ENCODE measurements around the gene ARAF.

The ARAF gene

DNA sequence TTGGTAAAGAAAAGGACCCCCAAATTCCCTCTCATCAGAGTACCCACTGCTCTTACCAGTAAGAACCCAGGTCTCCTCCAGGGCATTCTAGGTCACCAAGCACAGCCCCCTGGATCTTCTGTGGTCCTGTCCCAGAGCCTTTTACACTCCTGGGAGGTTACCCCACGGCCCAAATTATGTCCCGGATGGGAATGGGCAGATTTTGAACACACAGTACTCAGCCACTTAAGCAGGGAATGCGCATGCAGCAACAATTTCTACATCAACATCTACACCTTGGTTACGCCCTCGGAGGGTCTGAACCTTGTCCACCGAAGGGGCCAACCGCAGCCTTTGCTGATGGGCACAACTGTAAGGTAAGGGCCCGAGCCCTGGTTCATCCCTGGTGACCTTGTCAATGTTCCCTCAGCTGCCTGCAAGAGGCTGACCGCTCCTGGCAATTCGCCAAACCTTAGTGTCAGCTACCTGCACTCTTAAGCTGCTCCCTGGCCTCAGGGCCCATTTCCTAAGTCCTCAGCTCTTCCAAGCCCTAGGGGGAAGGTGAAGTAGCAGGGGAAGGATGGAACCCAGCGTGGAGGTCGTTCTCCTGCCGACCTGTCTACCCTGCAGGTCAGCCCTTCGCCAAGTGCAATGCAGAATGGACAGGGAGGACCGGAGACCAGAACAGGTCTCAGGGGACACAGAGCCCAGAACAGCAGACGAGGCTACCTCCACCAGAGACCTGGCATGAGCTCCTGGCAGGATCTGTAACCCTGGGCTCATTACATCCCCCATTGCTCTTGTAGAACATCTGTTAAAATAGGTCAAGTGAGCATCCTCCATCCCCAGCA lies 27.1 kb downstream of the ARAF start:
- no peak overlapping the region for H2AFZ ChIP-seq (ENCODE audit: low read depth)
- no peak overlapping the region for H3K4me2 ChIP-seq
- TF ChIP-seq CTCF (conservative IDR thresholded peaks at IDR 0.05; ENCODE audit: low read depth, low read length), result no peak
- no peaks in the 10 kb centered on the region for H4K20me1 ChIP-seq (ENCODE audit: insufficient read depth)
- H3K4me1 ChIP-seq (ENCODE audit: low read depth, poor library complexity, severe bottlenecking), result no peaks in the 10 kb centered on the region
- H3K27ac ChIP-seq, result no peak overlapping the region
- no peak overlapping the region for H3K4me3 ChIP-seq (IDR thresholded peaks at IDR 0.05; ENCODE audit: insufficient read depth, low read depth, low read length)
- H3K36me3 ChIP-seq (ENCODE audit: insufficient read depth), result no peaks in the 10 kb centered on the region
- H3K79me2 ChIP-seq (ENCODE audit: insufficient read depth, low read depth), result no peaks in the 10 kb centered on the region
- H3K9ac ChIP-seq, result no peak overlapping the region
- H3K27me3 ChIP-seq (ENCODE audit: insufficient read depth, low read depth), result no peaks in the 10 kb centered on the region

- Histone ChIP-seq H3K9ac (no peak overlapping the region), H3K27ac (no peak overlapping the region), H3K36me3 (ENCODE audit: insufficient read depth) (no peaks in the 10 kb centered on the region), H2AFZ (ENCODE audit: low read depth) (no peak overlapping the region), H3K4me1 (ENCODE audit: low read depth, poor library complexity, severe bottlenecking) (no peaks in the 10 kb centered on the region), H4K20me1 (ENCODE audit: insufficient read depth) (no peaks in the 10 kb centered on the region), H3K4me2 (no peak overlapping the region), H3K27me3 (ENCODE audit: insufficient read depth, low read depth) (no peaks in the 10 kb centered on the region), H3K4me3 (IDR thresholded peaks at IDR 0.05; ENCODE audit: insufficient read depth, low read depth, low read length) (no peak overlapping the region), H3K79me2 (ENCODE audit: insufficient read depth, low read depth) (no peaks in the 10 kb centered on the region)
- no peak for TF ChIP-seq CTCF (conservative IDR thresholded peaks at IDR 0.05; ENCODE audit: low read depth, low read length)
These were observed 30.0 kb downstream of the ARAF start for GRCh38 chrX:47590984-47591383.

DNA sequence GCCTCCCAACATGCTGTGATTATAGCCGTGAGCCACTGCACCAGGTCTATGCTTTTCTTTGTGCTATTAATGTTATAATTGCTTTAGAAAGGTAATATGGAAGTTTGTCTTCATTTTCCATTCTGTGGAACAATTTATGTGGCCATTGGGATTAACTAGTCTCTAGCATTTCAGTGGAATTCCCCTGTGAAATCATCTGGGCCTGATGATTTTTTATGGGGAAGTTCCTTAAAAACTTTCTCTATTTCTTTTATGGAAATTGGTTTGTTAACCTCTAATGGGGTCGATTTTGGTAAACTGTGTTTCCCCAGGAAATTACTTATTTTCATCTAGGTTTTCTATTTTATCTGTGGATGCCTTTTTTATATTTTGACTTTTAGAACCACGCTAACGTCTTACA lies 32.5 kb downstream of the ARAF start:
- no peaks in the 10 kb centered on the region for H3K79me2 ChIP-seq (ENCODE audit: insufficient read depth, low read depth)
- no peak overlapping the region for H3K27ac ChIP-seq
- H3K9ac ChIP-seq, result no peak overlapping the region
- no peaks in the 10 kb centered on the region for H3K27me3 ChIP-seq (ENCODE audit: insufficient read depth, low read depth)
- no peak overlapping the region for H2AFZ ChIP-seq (ENCODE audit: low read depth)
- no peak overlapping the region for H3K4me3 ChIP-seq (IDR thresholded peaks at IDR 0.05; ENCODE audit: insufficient read depth, low read depth, low read length)
- H3K4me2 ChIP-seq, result no peak overlapping the region
- H4K20me1 ChIP-seq (ENCODE audit: insufficient read depth), result no peaks in the 10 kb centered on the region
- H3K36me3 ChIP-seq (ENCODE audit: insufficient read depth), result no peaks in the 10 kb centered on the region
- no peaks in the 10 kb centered on the region for H3K4me1 ChIP-seq (ENCODE audit: low read depth, poor library complexity, severe bottlenecking)
- TF ChIP-seq CTCF (conservative IDR thresholded peaks at IDR 0.05; ENCODE audit: low read depth, low read length), result no peak

GRCh38 chrX:47595716-47596251 lies 34.8 kb downstream of the ARAF start:
- no peaks in the 10 kb centered on the region for H3K27me3 ChIP-seq (ENCODE audit: insufficient read depth, low read depth)
- H3K79me2 ChIP-seq (ENCODE audit: insufficient read depth, low read depth), result no peaks in the 10 kb centered on the region
- no peak overlapping the region for H3K9ac ChIP-seq
- no peak overlapping the region for H2AFZ ChIP-seq (ENCODE audit: low read depth)
- no peak for TF ChIP-seq CTCF (conservative IDR thresholded peaks at IDR 0.05; ENCODE audit: low read depth, low read length)
- no peaks in the 10 kb centered on the region for H3K36me3 ChIP-seq (ENCODE audit: insufficient read depth)
- no peak overlapping the region for H3K27ac ChIP-seq
- no peak overlapping the region for H3K4me3 ChIP-seq (IDR thresholded peaks at IDR 0.05; ENCODE audit: insufficient read depth, low read depth, low read length)
- no peaks in the 10 kb centered on the region for H4K20me1 ChIP-seq (ENCODE audit: insufficient read depth)
- no peaks in the 10 kb centered on the region for H3K4me1 ChIP-seq (ENCODE audit: low read depth, poor library complexity, severe bottlenecking)
- no peak overlapping the region for H3K4me2 ChIP-seq

Measured in KMS-11 (cell line).